Measurements from ENCODE around the gene UGT2B11.
"Not testable (repeated sequence)": the region's sequence is repeated elsewhere in the genome, so short reads cannot be mapped to it uniquely, and the experiment has no call there.

The UGT2B11 gene

GRCh38 chr4:69167300-69167699, 47.2 kb downstream of the UGT2B11 start:
- no peaks in the 10 kb centered on the region for H3K36me3 ChIP-seq (ENCODE audit: insufficient read depth, low read length)
- H3K9ac ChIP-seq (ENCODE audit: low read length), result no peak overlapping the region
- H3K9me3 ChIP-seq (ENCODE audit: low read length), result no peaks in the 10 kb centered on the region
- H3K4me1 ChIP-seq (ENCODE audit: insufficient read depth, low read length, severe bottlenecking), result no peaks in the 10 kb centered on the region
- no peak overlapping the region for H2AFZ ChIP-seq (ENCODE audit: low read length)
- no peak overlapping the region for H3K27ac ChIP-seq (ENCODE audit: low read depth, low read length, poor library complexity, severe bottlenecking)
- no peaks in the 10 kb centered on the region for H3K79me2 ChIP-seq (ENCODE audit: insufficient read depth, low read length)
- H3K27me3 ChIP-seq (ENCODE audit: insufficient read depth, low read length), result no peaks in the 10 kb centered on the region
- H3K9me2 ChIP-seq (ENCODE audit: low read depth, low read length), result no peaks in the 10 kb centered on the region
- no peak for TF ChIP-seq CTCF (IDR thresholded peaks at IDR 0.05; ENCODE audit: low read length)
- no peak overlapping the region for H3K4me2 ChIP-seq (ENCODE audit: low read length)
- no peak overlapping the region for H3K4me3 ChIP-seq (ENCODE audit: low read depth, low read length, poor library complexity, severe bottlenecking)
- H4K20me1 ChIP-seq (ENCODE audit: insufficient read depth, low read length), result no peaks in the 10 kb centered on the region
- no peaks in the 10 kb centered on the region for H3F3A ChIP-seq (ENCODE audit: insufficient read depth, low read length)

- not testable (repeated sequence) for H2AFZ ChIP-seq (ENCODE audit: low read length); H3F3A ChIP-seq (ENCODE audit: insufficient read depth, low read length); H3K27ac ChIP-seq (ENCODE audit: low read depth, low read length, poor library complexity, severe bottlenecking); H3K79me2 ChIP-seq (ENCODE audit: insufficient read depth, low read length); H3K4me1 ChIP-seq (ENCODE audit: insufficient read depth, low read length, severe bottlenecking); H3K36me3 ChIP-seq (ENCODE audit: insufficient read depth, low read length); H3K9me3 ChIP-seq (ENCODE audit: low read length); H3K9me2 ChIP-seq (ENCODE audit: low read depth, low read length); H4K20me1 ChIP-seq (ENCODE audit: insufficient read depth, low read length); H3K4me2 ChIP-seq (ENCODE audit: low read length); H3K27me3 ChIP-seq (ENCODE audit: insufficient read depth, low read length); H3K4me3 ChIP-seq (ENCODE audit: low read depth, low read length, poor library complexity, severe bottlenecking); H3K9ac ChIP-seq (ENCODE audit: low read length)
Observed at GRCh38 chr4:69166376-69166775, 48.2 kb downstream of the UGT2B11 start.

- H3K4me1 ChIP-seq (ENCODE audit: insufficient read depth, low read length, severe bottlenecking); H3K79me2 ChIP-seq (ENCODE audit: insufficient read depth, low read length); H3F3A ChIP-seq (ENCODE audit: insufficient read depth, low read length); H3K4me3 ChIP-seq (ENCODE audit: low read depth, low read length, poor library complexity, severe bottlenecking); H3K27ac ChIP-seq (ENCODE audit: low read depth, low read length, poor library complexity, severe bottlenecking); H2AFZ ChIP-seq (ENCODE audit: low read length); H3K9me2 ChIP-seq (ENCODE audit: low read depth, low read length); H3K9ac ChIP-seq (ENCODE audit: low read length); H3K9me3 ChIP-seq (ENCODE audit: low read length); H3K36me3 ChIP-seq (ENCODE audit: insufficient read depth, low read length); H3K27me3 ChIP-seq (ENCODE audit: insufficient read depth, low read length); H4K20me1 ChIP-seq (ENCODE audit: insufficient read depth, low read length); H3K4me2 ChIP-seq (ENCODE audit: low read length): not testable (repeated sequence)
Observed at GRCh38 chr4:69165707-69166106, 48.8 kb downstream of the UGT2B11 start.

GRCh38 chr4:69156913-69157312, 57.6 kb downstream of the UGT2B11 start:
- Histone ChIP-seq H3K9ac (ENCODE audit: low read length) (no peak overlapping the region), H3K27ac (ENCODE audit: low read depth, low read length, poor library complexity, severe bottlenecking) (no peak overlapping the region), H3K9me2 (ENCODE audit: low read depth, low read length) (no peaks in the 10 kb centered on the region; the same call in 1 of the 2 replicates), H2AFZ (ENCODE audit: low read length) (no peak overlapping the region), H3K79me2 (ENCODE audit: insufficient read depth, low read length) (no peaks in the 10 kb centered on the region), H4K20me1 (ENCODE audit: insufficient read depth, low read length) (no peaks in the 10 kb centered on the region), H3F3A (ENCODE audit: insufficient read depth, low read length) (no peaks in the 10 kb centered on the region), H3K36me3 (ENCODE audit: insufficient read depth, low read length) (no peaks in the 10 kb centered on the region), H3K27me3 (ENCODE audit: insufficient read depth, low read length) (no peaks in the 10 kb centered on the region), H3K4me3 (ENCODE audit: low read depth, low read length, poor library complexity, severe bottlenecking) (no peak overlapping the region), H3K4me1 (ENCODE audit: insufficient read depth, low read length, severe bottlenecking) (no peaks in the 10 kb centered on the region), H3K9me3 (ENCODE audit: low read length) (no peaks in the 10 kb centered on the region), H3K4me2 (ENCODE audit: low read length) (no peak overlapping the region)
- no peak for TF ChIP-seq CTCF (IDR thresholded peaks at IDR 0.05; ENCODE audit: low read length)
- TF ChIP-seq EZH2 (IDR thresholded peaks at IDR 0.05; ENCODE audit: borderline replicate concordance, low read length), result no peak
